ENCODE data around the gene RASSF8. TPM values are rescaled to one million over a fixed set of nuclear protein-coding genes. Genes with fewer than 3 reads are reported as not detected.

Gene RASSF8
- total RNA-seq, 2 experiments from 2014 or later: not detected

DNA sequence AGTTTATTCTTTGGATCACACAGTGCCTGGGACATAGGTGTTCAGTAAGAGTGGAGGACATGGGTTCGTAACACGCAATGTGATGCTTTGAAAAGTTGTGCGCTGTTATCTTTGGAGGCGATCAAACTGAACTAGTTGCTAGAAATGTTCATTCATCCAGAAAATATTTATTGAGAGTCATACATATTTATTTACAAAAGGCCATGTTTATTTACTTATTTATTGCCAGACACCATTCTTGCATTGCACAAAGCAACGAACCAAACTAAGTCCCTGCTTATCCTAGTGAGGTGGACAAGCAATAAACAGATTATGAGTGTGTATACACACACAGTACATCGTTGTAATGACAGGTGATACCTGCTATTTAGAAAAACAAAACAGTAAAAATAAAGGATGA lies 153.8 kb downstream of the RASSF8 start:
- no peaks in the 10 kb centered on the region for H3K9me3 ChIP-seq (ENCODE audit: low read length)
- ChIA-PET CTCF (ENCODE audit: unreplicated experiment) (no interaction called here), POLR2A (no interaction called here)
- no peaks in the 10 kb centered on the region for H3K9me2 ChIP-seq (ENCODE audit: insufficient read depth, low read length)
- no peaks in the 10 kb centered on the region for H3K4me1 ChIP-seq (ENCODE audit: insufficient read depth, low read length, poor library complexity, severe bottlenecking)
- no peak for DNase-seq (ENCODE audit: low spot score)
- H3K79me2 ChIP-seq (ENCODE audit: insufficient read depth, low read depth, low read length): no peaks in the 10 kb centered on the region
- intact Hi-C loops (cut with micrococcal nuclease; ENCODE audit: unreplicated experiment): loop anchor here (10.0 kb wide), 1 partner anchor 413 kb away; no protein-coding TSS in a partner anchor
- no peak overlapping the region for H3K4me3 ChIP-seq (ENCODE audit: low read depth, low read length, poor library complexity, severe bottlenecking)
- no peaks in the 10 kb centered on the region for H3K36me3 ChIP-seq (ENCODE audit: insufficient read depth, low read length)
- no TSS peak for BruUV-seq (replicated peaks)
- no peak overlapping the region for H3K27ac ChIP-seq (ENCODE audit: low read depth, low read length, poor library complexity, severe bottlenecking)
- H3K4me2 ChIP-seq (ENCODE audit: low read length): no peak overlapping the region
- H2AFZ ChIP-seq (ENCODE audit: low read length): no peak overlapping the region
- H4K20me1 ChIP-seq (ENCODE audit: insufficient read depth, low read length): no peaks in the 10 kb centered on the region
- no peak for TF ChIP-seq CTCF (conservative IDR thresholded peaks at IDR 0.05; ENCODE audit: low read length)
- TF ChIP-seq EZH2phosphoT487 (IDR thresholded peaks at IDR 0.05; ENCODE audit: borderline replicate concordance, low read depth, low read length): no peak

- no peak for DNase-seq (ENCODE audit: low spot score)
- H3K9me3 ChIP-seq (ENCODE audit: low read length): no peaks in the 10 kb centered on the region
- no TSS peak for BruUV-seq (replicated peaks)
- no peaks in the 10 kb centered on the region for H3K4me1 ChIP-seq (ENCODE audit: insufficient read depth, low read length, poor library complexity, severe bottlenecking)
- no peak overlapping the region for H3K4me3 ChIP-seq (ENCODE audit: low read depth, low read length, poor library complexity, severe bottlenecking)
- no peak overlapping the region for H3K4me2 ChIP-seq (ENCODE audit: low read length)
- no peaks in the 10 kb centered on the region for H3K36me3 ChIP-seq (ENCODE audit: insufficient read depth, low read length)
- TF ChIP-seq CTCF (conservative IDR thresholded peaks at IDR 0.05; ENCODE audit: low read length) (no peak), EZH2phosphoT487 (IDR thresholded peaks at IDR 0.05; ENCODE audit: borderline replicate concordance, low read depth, low read length) (no peak)
- no peaks in the 10 kb centered on the region for H3K9me2 ChIP-seq (ENCODE audit: insufficient read depth, low read length)
- H2AFZ ChIP-seq (ENCODE audit: low read length): no peak overlapping the region
- CTCF ChIA-PET (ENCODE audit: unreplicated experiment): no interaction called here
- no peak overlapping the region for H3K27ac ChIP-seq (ENCODE audit: low read depth, low read length, poor library complexity, severe bottlenecking)
- H3K79me2 ChIP-seq (ENCODE audit: insufficient read depth, low read depth, low read length): no peaks in the 10 kb centered on the region
- no peaks in the 10 kb centered on the region for H4K20me1 ChIP-seq (ENCODE audit: insufficient read depth, low read length)
- intact Hi-C loops (cut with micrococcal nuclease; ENCODE audit: unreplicated experiment): loop anchor here (10.0 kb wide), 1 partner anchor 412 kb away; no protein-coding TSS in a partner anchor
- POLR2A ChIA-PET: no interaction called here
Observed at GRCh38 chr12:26112703-26113147, 154.2 kb downstream of the RASSF8 start.

DNA sequence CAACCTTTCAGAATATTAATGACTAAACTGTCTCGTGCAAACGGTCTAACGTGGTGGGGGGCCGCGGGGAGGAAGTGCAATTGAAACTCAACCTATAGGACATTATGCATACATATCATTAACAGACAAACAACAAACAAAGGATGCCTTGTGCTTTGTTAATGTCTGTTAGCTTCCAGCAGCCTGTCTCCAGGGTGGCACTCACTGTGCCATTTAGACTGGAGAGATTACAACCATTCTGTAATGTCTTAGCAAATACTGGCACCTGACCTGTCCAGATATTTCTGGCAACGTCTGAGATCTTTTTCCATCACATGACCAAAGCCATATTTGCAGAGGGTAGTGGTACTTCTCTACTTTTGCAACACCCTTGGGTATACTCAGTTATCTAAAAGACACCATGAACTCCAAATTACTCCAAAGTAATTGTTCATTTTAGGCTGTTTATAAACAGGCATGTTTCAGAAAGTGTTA lies 154.7 kb downstream of the RASSF8 start:
- Histone ChIP-seq H3K79me2 (ENCODE audit: insufficient read depth, low read depth, low read length) (no peaks in the 10 kb centered on the region), H3K4me1 (ENCODE audit: insufficient read depth, low read length, poor library complexity, severe bottlenecking) (no peaks in the 10 kb centered on the region), H2AFZ (ENCODE audit: low read length) (no peak overlapping the region), H4K20me1 (ENCODE audit: insufficient read depth, low read length) (no peaks in the 10 kb centered on the region), H3K27ac (ENCODE audit: low read depth, low read length, poor library complexity, severe bottlenecking) (no peak overlapping the region), H3K9me3 (ENCODE audit: low read length) (no peaks in the 10 kb centered on the region), H3K4me2 (ENCODE audit: low read length) (no peak overlapping the region), H3K36me3 (ENCODE audit: insufficient read depth, low read length) (no peaks in the 10 kb centered on the region), H3K9me2 (ENCODE audit: insufficient read depth, low read length) (no peaks in the 10 kb centered on the region), H3K4me3 (ENCODE audit: low read depth, low read length, poor library complexity, severe bottlenecking) (no peak overlapping the region)
- CTCF ChIA-PET (ENCODE audit: unreplicated experiment): no interaction called here
- intact Hi-C loops (cut with micrococcal nuclease; ENCODE audit: unreplicated experiment): loop anchor here (10.0 kb wide), 1 partner anchor 412 kb away; no protein-coding TSS in a partner anchor
- no peak for DNase-seq (ENCODE audit: low spot score)
- no TSS peak for BruUV-seq (replicated peaks)
- POLR2A ChIA-PET: no interaction called here
- TF ChIP-seq EZH2phosphoT487 (IDR thresholded peaks at IDR 0.05; ENCODE audit: borderline replicate concordance, low read depth, low read length) (no peak), CTCF (conservative IDR thresholded peaks at IDR 0.05; ENCODE audit: low read length) (no peak)

All from OCI-LY7 (cell line).